Measurements from ENCODE around the gene DDX27.

GRCh38 chr20:49199729-49200293 lies 19.4 kb upstream of the DDX27 start:
- TF ChIP-seq TAF1 (IDR thresholded peaks at IDR 0.05; ENCODE audit: low read depth) (no peak), CEBPB (IDR thresholded peaks at IDR 0.05) (no peak), EGR1 (IDR thresholded peaks at IDR 0.05) (no peak), REST (IDR thresholded peaks at IDR 0.05; ENCODE audit: low read depth) (no peak), MAX (IDR thresholded peaks at IDR 0.05) (no peak), YY1 (IDR thresholded peaks at IDR 0.05; ENCODE audit: low read depth) (no peak), ZBTB7A (IDR thresholded peaks at IDR 0.05; ENCODE audit: low read depth) (no peak), TCF12 (IDR thresholded peaks at IDR 0.05; ENCODE audit: low read depth) (no peak), NFIC (IDR thresholded peaks at IDR 0.05) (no peak), EP300 (IDR thresholded peaks at IDR 0.05; ENCODE audit: borderline replicate concordance) (no peak)
